WTC11 (cell line): ENCODE data around the gene TIAL1. TPM values are rescaled to one million over a fixed set of nuclear protein-coding genes. Genes with fewer than 3 reads are reported as not detected.
A peak's percentile ranks its signal among the peaks of the same experiment; 100 is the strongest.

Source experiments
- CREB1 ChIP-seq: sonication (generic); formaldehyde crosslinking; IDR thresholded peaks from 2 replicates; pipeline ENCODE4 v1.8.0; 2023; ENCODE audit warnings: mild to moderate bottlenecking, missing genetic modification reagents
- EMX1 ChIP-seq: fragments of 250-450 bp; sonication (Bioruptor Pico); IDR thresholded peaks from 2 replicates; pipeline ENCODE4 v1.8.0; 2021; ENCODE audit warnings: mild to moderate bottlenecking
- FOXK1 ChIP-seq: sonication (generic); formaldehyde crosslinking; IDR thresholded peaks from 2 replicates; pipeline ENCODE4 v1.8.0; 2022; ENCODE audit warnings: mild to moderate bottlenecking, moderate library complexity, missing genetic modification reagents
- FOXP1 ChIP-seq: sonication (generic); formaldehyde crosslinking; IDR thresholded peaks from 2 replicates; pipeline ENCODE4 v1.8.0; 2022; ENCODE audit warnings: missing genetic modification reagents, mild to moderate bottlenecking, moderate library complexity, borderline replicate concordance
- GRHL2 ChIP-seq: fragments of 250-450 bp; sonication (Bioruptor Pico); IDR thresholded peaks from 2 replicates; pipeline ENCODE4 v1.8.0; 2022; ENCODE audit warnings: mild to moderate bottlenecking, moderate library complexity; ENCODE audit not compliant: insufficient replicate concordance, severe bottlenecking
- NFYB ChIP-seq: sonication (generic); formaldehyde crosslinking; conservative IDR thresholded peaks from 2 replicates; pipeline ENCODE4 v1.8.0; 2022; ENCODE audit warnings: low read depth, missing genetic modification reagents
- NR2C2 ChIP-seq: sonication (generic); formaldehyde crosslinking; IDR thresholded peaks from 2 replicates; pipeline ENCODE4 v1.8.0; 2022; ENCODE audit warnings: mild to moderate bottlenecking, missing genetic modification reagents
- PREB ChIP-seq: sonication (generic); formaldehyde crosslinking; IDR thresholded peaks from 2 replicates; pipeline ENCODE4 v1.8.1; 2022; ENCODE audit warnings: mild to moderate bottlenecking, missing genetic modification reagents, moderate library complexity, borderline replicate concordance
- RELA ChIP-seq: sonication (generic); formaldehyde crosslinking; IDR thresholded peaks from 2 replicates; pipeline ENCODE4 v1.8.1; 2022; ENCODE audit warnings: missing genetic modification reagents, mild to moderate bottlenecking, borderline replicate concordance
- SMAD3 ChIP-seq: sonication (generic); formaldehyde crosslinking; IDR thresholded peaks from 2 replicates; pipeline ENCODE4 v1.8.0; 2022; ENCODE audit warnings: missing genetic modification reagents, mild to moderate bottlenecking, borderline replicate concordance
- SP1 ChIP-seq: sonication (generic); formaldehyde crosslinking; conservative IDR thresholded peaks from 2 replicates; pipeline ENCODE4 v1.8.1; 2022; ENCODE audit warnings: missing genetic modification reagents
- TCF7 ChIP-seq: sonication (generic); formaldehyde crosslinking; IDR thresholded peaks from 2 replicates; pipeline ENCODE4 v1.8.0; 2022; ENCODE audit warnings: mild to moderate bottlenecking, low read depth, missing genetic modification reagents, moderate library complexity
- TEAD4 ChIP-seq: sonication (generic); formaldehyde crosslinking; IDR thresholded peaks from 2 replicates; pipeline ENCODE4 v1.8.0; 2022; ENCODE audit warnings: mild to moderate bottlenecking, missing genetic modification reagents
- ZBTB43 ChIP-seq: sonication (generic); formaldehyde crosslinking; IDR thresholded peaks from 2 replicates; pipeline ENCODE4 v1.8.1; 2023; ENCODE audit warnings: mild to moderate bottlenecking, missing genetic modification reagents
- ZNF121 ChIP-seq: sonication (generic); formaldehyde crosslinking; IDR thresholded peaks from 2 replicates; pipeline ENCODE4 v1.8.0; 2023; ENCODE audit warnings: missing genetic modification reagents
- ZNF138 ChIP-seq: sonication (generic); formaldehyde crosslinking; conservative IDR thresholded peaks from 2 replicates; pipeline ENCODE4 v1.8.1; 2022; ENCODE audit warnings: mild to moderate bottlenecking, moderate library complexity, missing genetic modification reagents
- ZNF219 ChIP-seq: sonication (generic); formaldehyde crosslinking; IDR thresholded peaks from 2 replicates; pipeline ENCODE4 v1.8.0; 2023; ENCODE audit warnings: missing genetic modification reagents, mild to moderate bottlenecking, borderline replicate concordance
- ZNF512 ChIP-seq: sonication (generic); formaldehyde crosslinking; IDR thresholded peaks from 2 replicates; pipeline ENCODE4 v1.8.1; 2022; ENCODE audit warnings: missing genetic modification reagents, borderline replicate concordance
- total RNA-seq: library from RNA; stranded (reverse); gene quantifications from 3 replicates; pipeline ENCODE4 v1.2.3, GENCODE V29; 2021
- TF ChIP-seq, protein P1 (sequence below): sonication (generic); formaldehyde crosslinking; IDR thresholded peaks from 2 replicates; pipeline ENCODE4 v1.8.0; 2022; ENCODE audit warnings: mild to moderate bottlenecking, missing genetic modification reagents
- TF ChIP-seq, protein P2 (sequence below): fragments of 250-450 bp; sonication (Bioruptor Pico); IDR thresholded peaks from 2 replicates; pipeline ENCODE4 v2.1.2; 2022; ENCODE audit warnings: mild to moderate bottlenecking, moderate library complexity
- TF ChIP-seq, protein P3 (sequence below): sonication (generic); formaldehyde crosslinking; IDR thresholded peaks from 2 replicates; pipeline ENCODE4 v1.8.1; 2023; ENCODE audit warnings: mild to moderate bottlenecking, moderate library complexity, missing genetic modification reagents
- TF ChIP-seq, protein P4 (sequence below): fragments of 250-450 bp; sonication (Bioruptor Pico); IDR thresholded peaks from 2 replicates; pipeline ENCODE4 v1.8.0; 2021; ENCODE audit warnings: mild to moderate bottlenecking
- TF ChIP-seq, protein P5 (sequence below): sonication (generic); formaldehyde crosslinking; IDR thresholded peaks from 2 replicates; pipeline ENCODE4 v1.8.1; 2023; ENCODE audit warnings: mild to moderate bottlenecking, missing genetic modification reagents, borderline replicate concordance

The TIAL1 gene
- total RNA-seq, 1 experiment from 2014 or later = 170 TPM

- TF ChIP-seq, protein P1, sequence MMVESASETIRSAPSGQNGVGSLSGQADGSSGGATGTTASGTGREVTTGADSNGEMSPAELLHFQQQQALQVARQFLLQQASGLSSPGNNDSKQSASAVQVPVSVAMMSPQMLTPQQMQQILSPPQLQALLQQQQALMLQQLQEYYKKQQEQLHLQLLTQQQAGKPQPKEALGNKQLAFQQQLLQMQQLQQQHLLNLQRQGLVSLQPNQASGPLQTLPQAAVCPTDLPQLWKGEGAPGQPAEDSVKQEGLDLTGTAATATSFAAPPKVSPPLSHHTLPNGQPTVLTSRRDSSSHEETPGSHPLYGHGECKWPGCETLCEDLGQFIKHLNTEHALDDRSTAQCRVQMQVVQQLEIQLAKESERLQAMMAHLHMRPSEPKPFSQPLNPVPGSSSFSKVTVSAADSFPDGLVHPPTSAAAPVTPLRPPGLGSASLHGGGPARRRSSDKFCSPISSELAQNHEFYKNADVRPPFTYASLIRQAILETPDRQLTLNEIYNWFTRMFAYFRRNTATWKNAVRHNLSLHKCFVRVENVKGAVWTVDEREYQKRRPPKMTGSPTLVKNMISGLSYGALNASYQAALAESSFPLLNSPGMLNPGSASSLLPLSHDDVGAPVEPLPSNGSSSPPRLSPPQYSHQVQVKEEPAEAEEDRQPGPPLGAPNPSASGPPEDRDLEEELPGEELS = peak; percentile 85; the same call in 1 of the 2 replicates
- TF ChIP-seq FOXK1 (CRISPR knock-in tag) (peak; percentile 81), TEAD4 (CRISPR knock-in tag) (no peak), NR2C2 (CRISPR knock-in tag) (no peak), ZBTB43 (CRISPR knock-in tag) (no peak), GRHL2 (CRISPR knock-in tag) (no peak), ZNF138 (CRISPR knock-in tag) (peak; percentile 9; the same call in 1 of the 2 replicates), SMAD3 (CRISPR knock-in tag) (no peak), NFYB (CRISPR knock-in tag) (no peak), PREB (CRISPR knock-in tag) (no peak), RELA (CRISPR knock-in tag) (no peak), ZNF512 (CRISPR knock-in tag) (no peak), CREB1 (no peak), FOXP1 (CRISPR knock-in tag) (peak; percentile 53), EMX1 (0 out of 2 replicates have a peak, but pooled peaks have one; percentile 55), TCF7 (CRISPR knock-in tag) (no peak), SP1 (peak; percentile 59; the same call in 1 of the 2 replicates), ZNF219 (0 out of 2 replicates have a peak, but pooled peaks have one; percentile 28), ZNF121 (peak; percentile 57)
- TF ChIP-seq, protein P2, sequence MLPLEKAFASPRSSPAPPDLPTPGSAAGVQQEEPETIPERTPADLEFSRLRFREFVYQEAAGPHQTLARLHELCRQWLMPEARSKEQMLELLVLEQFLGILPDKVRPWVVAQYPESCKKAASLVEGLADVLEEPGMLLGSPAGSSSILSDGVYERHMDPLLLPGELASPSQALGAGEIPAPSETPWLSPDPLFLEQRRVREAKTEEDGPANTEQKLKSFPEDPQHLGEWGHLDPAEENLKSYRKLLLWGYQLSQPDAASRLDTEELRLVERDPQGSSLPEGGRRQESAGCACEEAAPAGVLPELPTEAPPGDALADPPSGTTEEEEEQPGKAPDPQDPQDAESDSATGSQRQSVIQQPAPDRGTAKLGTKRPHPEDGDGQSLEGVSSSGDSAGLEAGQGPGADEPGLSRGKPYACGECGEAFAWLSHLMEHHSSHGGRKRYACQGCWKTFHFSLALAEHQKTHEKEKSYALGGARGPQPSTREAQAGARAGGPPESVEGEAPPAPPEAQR (CRISPR knock-in tag) = no peak
- TF ChIP-seq, protein P3, sequence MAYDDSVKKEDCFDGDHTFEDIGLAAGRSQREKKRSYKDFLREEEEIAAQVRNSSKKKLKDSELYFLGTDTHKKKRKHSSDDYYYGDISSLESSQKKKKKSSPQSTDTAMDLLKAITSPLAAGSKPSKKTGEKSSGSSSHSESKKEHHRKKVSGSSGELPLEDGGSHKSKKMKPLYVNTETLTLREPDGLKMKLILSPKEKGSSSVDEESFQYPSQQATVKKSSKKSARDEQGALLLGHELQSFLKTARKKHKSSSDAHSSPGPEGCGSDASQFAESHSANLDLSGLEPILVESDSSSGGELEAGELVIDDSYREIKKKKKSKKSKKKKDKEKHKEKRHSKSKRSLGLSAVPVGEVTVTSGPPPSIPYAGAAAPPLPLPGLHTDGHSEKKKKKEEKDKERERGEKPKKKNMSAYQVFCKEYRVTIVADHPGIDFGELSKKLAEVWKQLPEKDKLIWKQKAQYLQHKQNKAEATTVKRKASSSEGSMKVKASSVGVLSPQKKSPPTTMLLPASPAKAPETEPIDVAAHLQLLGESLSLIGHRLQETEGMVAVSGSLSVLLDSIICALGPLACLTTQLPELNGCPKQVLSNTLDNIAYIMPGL (CRISPR knock-in tag) = 0 out of 2 replicates have a peak, but pooled peaks have one; percentile 41
- TF ChIP-seq, protein P4, sequence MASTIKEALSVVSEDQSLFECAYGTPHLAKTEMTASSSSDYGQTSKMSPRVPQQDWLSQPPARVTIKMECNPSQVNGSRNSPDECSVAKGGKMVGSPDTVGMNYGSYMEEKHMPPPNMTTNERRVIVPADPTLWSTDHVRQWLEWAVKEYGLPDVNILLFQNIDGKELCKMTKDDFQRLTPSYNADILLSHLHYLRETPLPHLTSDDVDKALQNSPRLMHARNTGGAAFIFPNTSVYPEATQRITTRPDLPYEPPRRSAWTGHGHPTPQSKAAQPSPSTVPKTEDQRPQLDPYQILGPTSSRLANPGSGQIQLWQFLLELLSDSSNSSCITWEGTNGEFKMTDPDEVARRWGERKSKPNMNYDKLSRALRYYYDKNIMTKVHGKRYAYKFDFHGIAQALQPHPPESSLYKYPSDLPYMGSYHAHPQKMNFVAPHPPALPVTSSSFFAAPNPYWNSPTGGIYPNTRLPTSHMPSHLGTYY (CRISPR knock-in tag) = no peak
- TF ChIP-seq, protein P5, sequence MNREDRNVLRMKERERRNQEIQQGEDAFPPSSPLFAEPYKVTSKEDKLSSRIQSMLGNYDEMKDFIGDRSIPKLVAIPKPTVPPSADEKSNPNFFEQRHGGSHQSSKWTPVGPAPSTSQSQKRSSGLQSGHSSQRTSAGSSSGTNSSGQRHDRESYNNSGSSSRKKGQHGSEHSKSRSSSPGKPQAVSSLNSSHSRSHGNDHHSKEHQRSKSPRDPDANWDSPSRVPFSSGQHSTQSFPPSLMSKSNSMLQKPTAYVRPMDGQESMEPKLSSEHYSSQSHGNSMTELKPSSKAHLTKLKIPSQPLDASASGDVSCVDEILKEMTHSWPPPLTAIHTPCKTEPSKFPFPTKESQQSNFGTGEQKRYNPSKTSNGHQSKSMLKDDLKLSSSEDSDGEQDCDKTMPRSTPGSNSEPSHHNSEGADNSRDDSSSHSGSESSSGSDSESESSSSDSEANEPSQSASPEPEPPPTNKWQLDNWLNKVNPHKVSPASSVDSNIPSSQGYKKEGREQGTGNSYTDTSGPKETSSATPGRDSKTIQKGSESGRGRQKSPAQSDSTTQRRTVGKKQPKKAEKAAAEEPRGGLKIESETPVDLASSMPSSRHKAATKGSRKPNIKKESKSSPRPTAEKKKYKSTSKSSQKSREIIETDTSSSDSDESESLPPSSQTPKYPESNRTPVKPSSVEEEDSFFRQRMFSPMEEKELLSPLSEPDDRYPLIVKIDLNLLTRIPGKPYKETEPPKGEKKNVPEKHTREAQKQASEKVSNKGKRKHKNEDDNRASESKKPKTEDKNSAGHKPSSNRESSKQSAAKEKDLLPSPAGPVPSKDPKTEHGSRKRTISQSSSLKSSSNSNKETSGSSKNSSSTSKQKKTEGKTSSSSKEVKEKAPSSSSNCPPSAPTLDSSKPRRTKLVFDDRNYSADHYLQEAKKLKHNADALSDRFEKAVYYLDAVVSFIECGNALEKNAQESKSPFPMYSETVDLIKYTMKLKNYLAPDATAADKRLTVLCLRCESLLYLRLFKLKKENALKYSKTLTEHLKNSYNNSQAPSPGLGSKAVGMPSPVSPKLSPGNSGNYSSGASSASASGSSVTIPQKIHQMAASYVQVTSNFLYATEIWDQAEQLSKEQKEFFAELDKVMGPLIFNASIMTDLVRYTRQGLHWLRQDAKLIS (CRISPR knock-in tag) = no peak
These were observed at the start of gene TIAL1 (continued) for GRCh38 chr10:119596537-119597404.
